HepG2 (cell line): ENCODE results near the gene SLC13A3. TPM values are rescaled to one million over a fixed set of nuclear protein-coding genes. Genes with fewer than 3 reads are reported as not detected.

ENCODE experiments used
- ATAC-seq: fragments of 200-7000 bp; cut with Tn5 transposase; 3 replicates; pipeline ENCODE4 v1.9.1; 2020; ENCODE audit warnings: mild to moderate bottlenecking, moderate library complexity
- BruUV-seq: library from RNA; stranded (reverse); fragments of 400-500 nt; replicated peaks from 2 replicates; lab custom pipeline; 2021; lab: Mats Ljungman, UMichigan
- CTCF ChIA-PET: fragments of 300-600 bp; formaldehyde crosslinking; extraction: SDS; loops from one replicate; lab custom pipeline; 2021; ENCODE audit warnings: low total read pairs, inconsistent platforms, low intra/inter-chr PET ratio; lab: Yijun Ruan, JAX
- POLR2A ChIA-PET: fragments of 350-600 bp; sonication (Branson Sonifier 250); formaldehyde crosslinking; loops from one replicate; lab custom pipeline; 2020; ENCODE audit warnings: antibody characterized with exemption, inconsistent platforms; lab: Yijun Ruan, JAX
- DNase-seq: peaks from one replicate; pipeline ENCODE4 v3.0.0-alpha.2; 2015; ENCODE audit warnings: low spot score
- FAIRE-seq: peaks from 3 replicates; lab custom pipeline; 2011; peaks lifted over from hg19 to GRCh38; lab: Jason Lieb, UNC
- H2AFZ ChIP-seq: one replicate; pipeline ENCODE4 v1.6.1; 2011; ENCODE audit warnings: low read length, inconsistent platforms
- H3K27ac ChIP-seq: fragments of 300-600 bp; 3 replicates; pipeline ENCODE4 v1.8.0; 2011; ENCODE audit warnings: mixed run types, mild to moderate bottlenecking, mixed read lengths, low read length, inconsistent platforms; ENCODE audit not compliant: insufficient read depth; ENCODE audit errors: extremely low read length
- H3K27me3 ChIP-seq, 2 experiments: fragments of 200-600 bp in 1 of 2; 2 replicates in 1 of 2; 3 replicates in 1 of 2; pipeline versions ENCODE4 v1.6.0 to v1.8.0; 2011; ENCODE audit warnings: low read length in 2 of 2, mild to moderate bottlenecking in 2 of 2, moderate library complexity in 2 of 2, inconsistent platforms in 1 of 2; ENCODE audit not compliant: insufficient read depth in 2 of 2, control insufficient read depth in 1 of 2
- H3K36me3 ChIP-seq, 2 experiments: fragments of 200-600 bp in 1 of 2; replicated peaks in 1 of 2; 2 replicates in 1 of 2; 3 replicates in 1 of 2; pipeline versions ENCODE4 v1.5.1 to v1.8.0; 2011; ENCODE audit warnings: low read length in 2 of 2, inconsistent platforms in 1 of 2; ENCODE audit not compliant: insufficient read depth in 2 of 2, control insufficient read depth in 1 of 2
- H3K4me1 ChIP-seq: 2 replicates; pipeline ENCODE4 v1.5.1; 2012; ENCODE audit warnings: low read length, inconsistent platforms; ENCODE audit not compliant: insufficient read depth
- H3K4me2 ChIP-seq: 2 replicates; pipeline ENCODE4 v1.6.0; 2011; ENCODE audit warnings: low read depth, low read length, inconsistent platforms
- H3K4me3 ChIP-seq, 3 experiments: fragments of 200-600 bp in 1 of 3; sonication (generic), shearing (Covaris generic) in 1 of 3; replicated peaks in 1 of 3; 2 replicates each; pipeline ENCODE4 v1.5.1; 2011 to 2016; ENCODE audit warnings: low read length in 3 of 3, inconsistent platforms in 2 of 3, low read depth in 2 of 3, mild to moderate bottlenecking in 2 of 3, control low read depth in 1 of 3, mixed read lengths in 1 of 3; ENCODE audit not compliant: insufficient read depth in 1 of 3
- H3K79me2 ChIP-seq: one replicate; pipeline ENCODE4 v1.6.1; 2011; ENCODE audit warnings: low read length, inconsistent platforms; ENCODE audit not compliant: insufficient read depth
- H3K9ac ChIP-seq: 2 replicates; pipeline ENCODE4 v1.6.0; 2011; ENCODE audit warnings: mild to moderate bottlenecking, low read depth, low read length, inconsistent platforms; ENCODE audit not compliant: insufficient read depth
- H3K9me3 ChIP-seq: 2 replicates; pipeline ENCODE4 v1.5.1; 2012; ENCODE audit warnings: mild to moderate bottlenecking, low read length
- H4K20me1 ChIP-seq: 2 replicates; pipeline ENCODE4 v1.6.0; 2011; ENCODE audit warnings: inconsistent platforms, mild to moderate bottlenecking, low read length, moderate library complexity; ENCODE audit not compliant: insufficient read depth
- FOXM1 ChIP-seq: sonication (generic); formaldehyde crosslinking; IDR thresholded peaks from 2 replicates; pipeline ENCODE4 v1.5.0; 2020; ENCODE audit warnings: missing genetic modification reagents
- KLF12 ChIP-seq: sonication (generic); formaldehyde crosslinking; IDR thresholded peaks from 2 replicates; pipeline ENCODE4 v1.4.0; 2020; ENCODE audit warnings: missing genetic modification reagents, borderline replicate concordance
- ZNF547 ChIP-seq: sonication (generic); formaldehyde crosslinking; IDR thresholded peaks from 2 replicates; pipeline ENCODE4 v1.5.1; 2020; ENCODE audit warnings: mild to moderate bottlenecking, missing genetic modification reagents
- WGBS: methylation state at CpG from one replicate; pipeline ENCODE4 v1.1.6; 2017; ENCODE audit warnings: low lambda C conversion rate; 5-methylcytosine and 5-hydroxymethylcytosine counted together
- in situ Hi-C: cut with HindIII; loops from 2 replicates; pipeline ENCODE4 v1.10.0; 2017; ENCODE audit warnings: low pct_unique_long_range_greater_than_20kb; ENCODE audit not compliant: extremely low pct_ligation_motif_present
- intact Hi-C: fragments of 100-400 bp; cut with micrococcal nuclease; formaldehyde crosslinking; loops from one replicate; pipeline ENCODE4 v1.10.0; 2022; ENCODE audit not compliant: unreplicated experiment
- polyA plus RNA-seq, 8 experiments: library from polyadenylated mRNA; depleted of rRNA in 3 of 8; stranded (reverse) in 7 of 8; unstranded in 1 of 8; fragments of >200 nt; fragmentation: Illumina TruSeq in 4 of 8; extraction: Trizol in 4 of 8; gene quantifications; 2 replicates each; pipeline versions ENCODE4 v1.2.1 to v1.2.3, GENCODE V29; 2011 to 2016; ENCODE audit warnings: low read depth in 4 of 8, missing spikeins in 1 of 8, mixed read lengths in 1 of 8; ENCODE audit not compliant: insufficient read depth in 1 of 8
- total RNA-seq, 5 experiments: library from RNA; depleted of rRNA; stranded (reverse); fragments of >200 nt; fragmentation: Illumina TruSeq; extraction: Trizol; gene quantifications; 2 replicates each; pipeline ENCODE4 v1.2.3, GENCODE V29; 2016; ENCODE audit warnings: low read depth in 1 of 5
- TF ChIP-seq, protein P1 (sequence below): sonication (generic); formaldehyde crosslinking; IDR thresholded peaks from 2 replicates; pipeline ENCODE4 v1.4.0; 2020; ENCODE audit warnings: missing genetic modification reagents, borderline replicate concordance
- TF ChIP-seq, protein P2 (sequence below): IDR thresholded peaks from 2 replicates; pipeline ENCODE4 v1.6.1; 2016; ENCODE audit warnings: control low read depth

Gene SLC13A3
- total and polyA plus RNA-seq, 2 of the 13 experiments (the other 11 are each of a cell fraction or from before 2014, with no cell fraction given): 66.5 to 76.0 TPM

DNA sequence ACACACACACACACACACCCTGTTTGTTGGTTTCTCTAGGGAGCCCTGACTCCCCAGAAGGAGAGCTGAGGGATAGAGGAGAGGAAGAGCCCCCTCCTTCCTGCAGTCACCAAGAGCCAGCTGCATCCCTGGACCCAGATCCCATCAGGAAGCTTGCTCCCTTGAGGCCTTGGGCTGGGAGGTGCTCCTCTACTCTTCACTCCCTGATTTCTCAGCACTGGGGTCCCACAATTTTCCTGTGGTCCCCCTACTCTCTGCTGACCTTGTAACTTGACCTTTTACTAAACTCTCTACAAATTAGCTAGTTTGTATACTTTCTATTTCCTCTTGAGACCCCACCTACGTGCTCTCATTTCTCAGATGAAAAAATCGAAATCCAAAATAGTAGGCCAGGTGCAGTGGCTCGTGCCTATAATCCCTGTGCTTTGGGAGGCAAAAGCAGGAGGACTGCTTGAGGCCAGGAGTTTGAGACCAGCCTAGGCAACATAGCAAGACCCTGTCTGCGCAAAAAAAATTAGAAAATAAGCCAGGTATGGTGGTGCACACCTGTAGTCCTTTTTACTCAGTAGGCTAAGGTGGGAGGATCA is 95.8 kb downstream of the SLC13A3 start:
- Histone ChIP-seq H3K9ac (no peak overlapping the region), H3K4me1 (peaks cover 62% of the 10 kb centered on the region), H3K79me2 (no peaks in the 10 kb centered on the region), H3K27ac (no peak overlapping the region), H2AFZ (no peak overlapping the region), H3K9me3 (no peaks in the 10 kb centered on the region), H3K36me3 (no peaks in the 10 kb centered on the region), H4K20me1 (no peaks in the 10 kb centered on the region), H3K4me2 (no peak overlapping the region), H3K4me3 (no peak overlapping the region), H3K27me3 (0 out of 5 replicates have a peak, but pooled peaks cover 0 to 3% of the 10 kb centered on the region in 2 experiments)
- intact Hi-C loops: loop anchor here (5.0 kb wide), 1 partner anchor 33 kb away; no protein-coding TSS in a partner anchor
- CTCF ChIA-PET: no interaction called here
- in situ Hi-C loops: no loop called here
- FAIRE-seq (no peak), ATAC-seq (no peak), DNase-seq (no peak)
- POLR2A ChIA-PET: interaction anchor here (1.2 kb wide), 1 partner anchor 52 kb away, joined by 3 read pairs; no protein-coding TSS in a partner anchor
- no TSS peak for BruUV-seq
- WGBS: 17% methylated on average over 4 of the region's 4 CpGs
- TF ChIP-seq, protein P1, sequence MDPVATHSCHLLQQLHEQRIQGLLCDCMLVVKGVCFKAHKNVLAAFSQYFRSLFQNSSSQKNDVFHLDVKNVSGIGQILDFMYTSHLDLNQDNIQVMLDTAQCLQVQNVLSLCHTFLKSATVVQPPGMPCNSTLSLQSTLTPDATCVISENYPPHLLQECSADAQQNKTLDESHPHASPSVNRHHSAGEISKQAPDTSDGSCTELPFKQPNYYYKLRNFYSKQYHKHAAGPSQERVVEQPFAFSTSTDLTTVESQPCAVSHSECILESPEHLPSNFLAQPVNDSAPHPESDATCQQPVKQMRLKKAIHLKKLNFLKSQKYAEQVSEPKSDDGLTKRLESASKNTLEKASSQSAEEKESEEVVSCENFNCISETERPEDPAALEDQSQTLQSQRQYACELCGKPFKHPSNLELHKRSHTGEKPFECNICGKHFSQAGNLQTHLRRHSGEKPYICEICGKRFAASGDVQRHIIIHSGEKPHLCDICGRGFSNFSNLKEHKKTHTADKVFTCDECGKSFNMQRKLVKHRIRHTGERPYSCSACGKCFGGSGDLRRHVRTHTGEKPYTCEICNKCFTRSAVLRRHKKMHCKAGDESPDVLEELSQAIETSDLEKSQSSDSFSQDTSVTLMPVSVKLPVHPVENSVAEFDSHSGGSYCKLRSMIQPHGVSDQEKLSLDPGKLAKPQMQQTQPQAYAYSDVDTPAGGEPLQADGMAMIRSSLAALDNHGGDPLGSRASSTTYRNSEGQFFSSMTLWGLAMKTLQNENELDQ (CRISPR knock-in tag): no peak

DNA sequence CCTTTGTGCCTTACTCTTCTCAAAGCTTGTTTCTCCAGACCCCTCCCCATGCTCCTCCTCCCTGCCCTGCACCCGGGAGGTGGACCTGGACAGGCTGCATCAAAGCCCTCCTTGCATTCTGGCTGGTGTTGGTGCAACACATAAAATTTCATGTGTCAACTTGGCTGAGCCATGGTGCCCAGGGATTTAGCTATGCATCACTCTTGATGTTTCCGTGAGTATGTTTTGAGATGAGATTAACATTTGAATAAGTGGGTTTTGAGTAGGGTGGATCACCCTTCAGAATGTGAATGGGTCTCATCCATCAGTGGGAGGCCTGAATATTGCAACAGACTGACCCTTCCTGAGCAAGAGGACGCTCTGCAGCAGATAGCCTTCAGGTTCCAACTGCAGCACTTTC is 96.4 kb downstream of the SLC13A3 start:
- ATAC-seq (no peak), FAIRE-seq (no peak), DNase-seq (no peak)
- Histone ChIP-seq H3K4me1 (peaks cover 56% of the 10 kb centered on the region), H3K9ac (no peak overlapping the region), H3K27me3 (peaks cover 3 to 8% of the 10 kb centered on the region in 2 experiments; a peak in 2 of 5 replicates), H3K79me2 (no peaks in the 10 kb centered on the region), H3K27ac (no peak overlapping the region), H2AFZ (no peak overlapping the region), H3K9me3 (no peaks in the 10 kb centered on the region), H3K4me2 (no peak overlapping the region), H3K36me3 (no peaks in the 10 kb centered on the region), H3K4me3 (no peak overlapping the region), H4K20me1 (no peaks in the 10 kb centered on the region)
- TF ChIP-seq ZNF547 (no peak), FOXM1 (no peak), KLF12 (CRISPR knock-in tag) (no peak)
- TF ChIP-seq, protein P2, sequence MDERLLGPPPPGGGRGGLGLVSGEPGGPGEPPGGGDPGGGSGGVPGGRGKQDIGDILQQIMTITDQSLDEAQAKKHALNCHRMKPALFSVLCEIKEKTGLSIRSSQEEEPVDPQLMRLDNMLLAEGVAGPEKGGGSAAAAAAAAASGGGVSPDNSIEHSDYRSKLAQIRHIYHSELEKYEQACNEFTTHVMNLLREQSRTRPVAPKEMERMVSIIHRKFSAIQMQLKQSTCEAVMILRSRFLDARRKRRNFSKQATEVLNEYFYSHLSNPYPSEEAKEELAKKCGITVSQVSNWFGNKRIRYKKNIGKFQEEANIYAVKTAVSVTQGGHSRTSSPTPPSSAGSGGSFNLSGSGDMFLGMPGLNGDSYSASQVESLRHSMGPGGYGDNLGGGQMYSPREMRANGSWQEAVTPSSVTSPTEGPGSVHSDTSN (CRISPR knock-in tag): no peak
- POLR2A ChIA-PET: interaction anchor here (1.2 kb wide), 1 partner anchor 52 kb away, joined by 3 read pairs; no protein-coding TSS in a partner anchor
- in situ Hi-C loops: no loop called here
- intact Hi-C loops: loop anchor here (5.0 kb wide), 1 partner anchor 33 kb away; no protein-coding TSS in a partner anchor
- CTCF ChIA-PET: no interaction called here
- no TSS peak for BruUV-seq
- 25% methylated on average over 3 of the region's 3 CpGs for WGBS
